Bone marrow (tissue), 2 donors: ENCODE data around the gene ARHGAP9.
"Not testable (repeated sequence)": the region's sequence is repeated elsewhere in the genome, so short reads cannot be mapped to it uniquely, and the experiment has no call there.

Source experiments
- DNase-seq, 2 donors: peaks; one replicate each; lab custom pipeline; 2025; lab: John Stamatoyannopoulos, UW

Gene ARHGAP9

GRCh38 chr12:57517187-57517586 lies 37.5 kb upstream of the ARHGAP9 start:
- no peak for DNase-seq

GRCh38 chr12:57516617-57517153 lies 37.0 kb upstream of the ARHGAP9 start:
- DNase-seq = no peak

- DNase-seq = no peak
These were observed 36.4 kb upstream of the ARHGAP9 start for GRCh38 chr12:57515934-57516541.

- no peak for DNase-seq
These were observed 35.8 kb upstream of the ARHGAP9 start for GRCh38 chr12:57515408-57515933.

GRCh38 chr12:57514720-57515407 lies 35.2 kb upstream of the ARHGAP9 start:
- DNase-seq = no peak

- DNase-seq = not testable (repeated sequence)
These were observed 34.6 kb upstream of the ARHGAP9 start for GRCh38 chr12:57514246-57514645.

- DNase-seq = not testable (repeated sequence)
These were observed 34.0 kb upstream of the ARHGAP9 start for GRCh38 chr12:57513677-57514076.

GRCh38 chr12:57513266-57513665 lies 33.6 kb upstream of the ARHGAP9 start:
- no peak for DNase-seq

GRCh38 chr12:57512665-57513064 lies 33.0 kb upstream of the ARHGAP9 start:
- DNase-seq = no peak

GRCh38 chr12:57511588-57512325 lies 32.1 kb upstream of the ARHGAP9 start:
- DNase-seq = no peak

- DNase-seq = no peak
These were observed 31.5 kb upstream of the ARHGAP9 start for GRCh38 chr12:57511161-57511560.

- DNase-seq = not testable (repeated sequence)
These were observed 28.1 kb upstream of the ARHGAP9 start for GRCh38 chr12:57507796-57508195.

GRCh38 chr12:57506541-57506940 lies 26.9 kb upstream of the ARHGAP9 start:
- not testable (repeated sequence) for DNase-seq

- not testable (repeated sequence) for DNase-seq
These were observed 22.8 kb upstream of the ARHGAP9 start for GRCh38 chr12:57502311-57502969.

- no peak for DNase-seq
These were observed 20.5 kb upstream of the ARHGAP9 start for GRCh38 chr12:57500213-57500612.

- DNase-seq = no peak
These were observed 18.9 kb upstream of the ARHGAP9 start for GRCh38 chr12:57498571-57498970.

- DNase-seq = no peak
These were observed 18.5 kb upstream of the ARHGAP9 start for GRCh38 chr12:57498132-57498502.

GRCh38 chr12:57497223-57498131 lies 17.8 kb upstream of the ARHGAP9 start:
- DNase-seq = no peak

GRCh38 chr12:57496822-57497221 lies 17.2 kb upstream of the ARHGAP9 start:
- no peak for DNase-seq

- DNase-seq = not testable (repeated sequence)
These were observed 15.5 kb upstream of the ARHGAP9 start for GRCh38 chr12:57495051-57495701.
